ENCODE data around the gene BICC1.

DNA sequence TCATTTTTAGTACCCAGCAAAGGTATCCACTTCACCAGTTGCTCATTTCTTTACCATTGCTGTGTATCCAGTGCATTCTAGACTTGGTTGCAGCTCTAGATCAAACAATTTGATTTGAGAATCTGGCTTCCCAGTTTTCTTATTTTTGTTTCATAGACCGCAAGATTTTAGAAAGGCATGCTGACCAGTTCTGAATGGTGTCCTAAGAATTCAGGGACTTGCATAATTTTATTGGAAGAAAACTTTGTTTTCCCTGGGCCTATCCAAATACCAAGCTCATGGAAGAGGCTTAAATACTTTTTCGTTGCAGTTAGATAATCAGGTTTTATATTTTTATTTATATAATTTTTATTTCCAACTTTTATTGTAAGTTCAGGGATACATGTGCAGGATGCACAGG, 58.3 kb downstream of the BICC1 start:
- TF ChIP-seq, protein P1, sequence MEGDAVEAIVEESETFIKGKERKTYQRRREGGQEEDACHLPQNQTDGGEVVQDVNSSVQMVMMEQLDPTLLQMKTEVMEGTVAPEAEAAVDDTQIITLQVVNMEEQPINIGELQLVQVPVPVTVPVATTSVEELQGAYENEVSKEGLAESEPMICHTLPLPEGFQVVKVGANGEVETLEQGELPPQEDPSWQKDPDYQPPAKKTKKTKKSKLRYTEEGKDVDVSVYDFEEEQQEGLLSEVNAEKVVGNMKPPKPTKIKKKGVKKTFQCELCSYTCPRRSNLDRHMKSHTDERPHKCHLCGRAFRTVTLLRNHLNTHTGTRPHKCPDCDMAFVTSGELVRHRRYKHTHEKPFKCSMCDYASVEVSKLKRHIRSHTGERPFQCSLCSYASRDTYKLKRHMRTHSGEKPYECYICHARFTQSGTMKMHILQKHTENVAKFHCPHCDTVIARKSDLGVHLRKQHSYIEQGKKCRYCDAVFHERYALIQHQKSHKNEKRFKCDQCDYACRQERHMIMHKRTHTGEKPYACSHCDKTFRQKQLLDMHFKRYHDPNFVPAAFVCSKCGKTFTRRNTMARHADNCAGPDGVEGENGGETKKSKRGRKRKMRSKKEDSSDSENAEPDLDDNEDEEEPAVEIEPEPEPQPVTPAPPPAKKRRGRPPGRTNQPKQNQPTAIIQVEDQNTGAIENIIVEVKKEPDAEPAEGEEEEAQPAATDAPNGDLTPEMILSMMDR (IDR thresholded peaks at IDR 0.05): no peak
- no peak for TF ChIP-seq EZH2 (IDR thresholded peaks at IDR 0.05; ENCODE audit: borderline replicate concordance, insufficient read depth, low read depth, low read length, poor library complexity, severe bottlenecking)

Data from B cell (primary cell).